ENCODE data around the gene CRIM1.

DNA sequence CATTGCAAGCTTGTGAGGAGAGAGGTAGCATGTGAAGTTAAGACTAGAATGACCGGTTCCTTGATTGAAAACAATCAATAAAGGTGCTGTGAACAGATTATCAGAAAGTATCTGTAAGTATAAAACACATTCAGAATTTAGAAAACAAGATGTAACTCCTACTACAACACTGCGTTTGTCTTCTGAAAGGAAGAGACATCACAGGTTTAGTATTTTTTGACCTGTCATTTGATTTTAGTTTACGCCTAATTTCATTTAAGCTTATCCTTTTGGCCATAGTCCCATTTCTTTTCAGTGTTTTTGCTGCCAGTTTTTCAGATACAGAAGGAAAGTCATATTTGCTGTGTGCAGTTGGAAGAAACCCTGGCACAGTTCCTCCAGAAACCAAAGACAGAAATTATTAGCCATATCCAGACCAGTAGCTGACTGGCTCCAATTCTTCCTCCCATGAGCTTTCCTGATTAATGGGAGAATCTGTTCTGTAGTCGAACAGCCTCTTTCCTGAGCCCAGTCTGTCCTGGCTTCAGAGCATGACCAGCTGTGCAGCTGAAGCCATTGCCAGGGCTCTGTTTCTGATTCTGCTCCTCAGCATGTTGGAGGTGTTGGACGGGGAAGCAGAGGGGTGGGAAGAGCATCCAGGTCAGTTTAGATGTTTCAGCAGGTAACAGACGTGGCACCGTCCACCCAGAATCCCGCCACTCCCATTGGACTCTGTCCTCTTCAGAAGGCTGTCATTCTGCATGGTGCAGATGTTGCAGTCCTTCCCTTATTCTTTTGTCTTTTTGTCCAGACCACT is 61.0 kb downstream of the CRIM1 start:
- TF ChIP-seq, protein P1, sequence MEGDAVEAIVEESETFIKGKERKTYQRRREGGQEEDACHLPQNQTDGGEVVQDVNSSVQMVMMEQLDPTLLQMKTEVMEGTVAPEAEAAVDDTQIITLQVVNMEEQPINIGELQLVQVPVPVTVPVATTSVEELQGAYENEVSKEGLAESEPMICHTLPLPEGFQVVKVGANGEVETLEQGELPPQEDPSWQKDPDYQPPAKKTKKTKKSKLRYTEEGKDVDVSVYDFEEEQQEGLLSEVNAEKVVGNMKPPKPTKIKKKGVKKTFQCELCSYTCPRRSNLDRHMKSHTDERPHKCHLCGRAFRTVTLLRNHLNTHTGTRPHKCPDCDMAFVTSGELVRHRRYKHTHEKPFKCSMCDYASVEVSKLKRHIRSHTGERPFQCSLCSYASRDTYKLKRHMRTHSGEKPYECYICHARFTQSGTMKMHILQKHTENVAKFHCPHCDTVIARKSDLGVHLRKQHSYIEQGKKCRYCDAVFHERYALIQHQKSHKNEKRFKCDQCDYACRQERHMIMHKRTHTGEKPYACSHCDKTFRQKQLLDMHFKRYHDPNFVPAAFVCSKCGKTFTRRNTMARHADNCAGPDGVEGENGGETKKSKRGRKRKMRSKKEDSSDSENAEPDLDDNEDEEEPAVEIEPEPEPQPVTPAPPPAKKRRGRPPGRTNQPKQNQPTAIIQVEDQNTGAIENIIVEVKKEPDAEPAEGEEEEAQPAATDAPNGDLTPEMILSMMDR (IDR thresholded peaks at IDR 0.05): no peak
- TF ChIP-seq POLR2A (IDR thresholded peaks at IDR 0.05; ENCODE audit: low read depth): no peak
- peak in 1 of 2 donors; percentile 24 for TF ChIP-seq POLR2AphosphoS5 (IDR thresholded peaks at IDR 0.05)
- no peak for TF ChIP-seq EP300 (IDR thresholded peaks at IDR 0.05)
